Spleen (tissue), 7 donors: ENCODE results near the gene FRAS1.

Experiments
- CTCF ChIP-seq, 11 experiments: fragments of 200-600 bp in 7 of 11; fragments of 450-650 bp in 4 of 11; sonication (generic) in 4 of 11; IDR thresholded peaks in 8 of 11; conservative IDR thresholded peaks in 3 of 11; 1 replicate in 7 of 11; 2 replicates in 4 of 11; pipeline versions ENCODE4 v1.4.0 to v1.8.0; 2016 to 2021; ENCODE audit warnings: antibody characterized with exemption in 11 of 11, inconsistent platforms in 4 of 11, mild to moderate bottlenecking in 1 of 11
- POLR2A ChIP-seq, 3 donors: fragments of 450-650 bp; IDR thresholded peaks; one replicate each; pipeline ENCODE4 v1.5.1; 2017; ENCODE audit warnings: antibody characterized with exemption in 3 of 3, mild to moderate bottlenecking in 1 of 3
- POLR2AphosphoS5 ChIP-seq, 3 donors: sonication (generic); formaldehyde crosslinking; IDR thresholded peaks; one replicate each; pipeline ENCODE4 v1.5.1; 2017; ENCODE audit warnings: antibody characterized with exemption in 3 of 3
- donor health status: DM: no; HTN: no; CAD: no; lungs with moderate emphysema.
- donor health status: DM: no; HTN: no; CAD: no.
- donor health status: DM: no; HTN: no; CAD: no.

GRCh38 chr4:78370631-78371372 lies 313.7 kb downstream of the FRAS1 start:
- TF ChIP-seq CTCF (IDR thresholded peaks at IDR 0.05 in 8 of 11, conservative IDR thresholded peaks at IDR 0.05 in 3 of 11) (no peak), POLR2A (IDR thresholded peaks at IDR 0.05) (no peak), POLR2AphosphoS5 (IDR thresholded peaks at IDR 0.05) (no peak)
